ENCODE results near the gene LARP4B. TPM values are rescaled to one million over a fixed set of nuclear protein-coding genes. Genes with fewer than 3 reads are reported as not detected.

LARP4B gene
- polyA plus RNA-seq, 1 of the 3 experiments (the other 2 are of a cell fraction): 23.3 TPM

- CTCF ChIA-PET: no interaction called here
- POLR2A ChIA-PET: no interaction called here
Observed at GRCh38 chr10:953836-954235, 22.3 kb upstream of the LARP4B start.

GRCh38 chr10:949446-949845, 17.9 kb upstream of the LARP4B start:
- H3K9ac ChIP-seq: no peak overlapping the region
- DNase-seq: no peak
- H3K4me2 ChIP-seq: no peak overlapping the region
- H2AFZ ChIP-seq (ENCODE audit: low read depth): no peak overlapping the region
- H3F3A ChIP-seq (replicated peaks; ENCODE audit: insufficient read depth): no peaks in the 10 kb centered on the region
- TF ChIP-seq MXI1 (IDR thresholded peaks at IDR 0.05; ENCODE audit: low read depth, low read length) (no peak), SMC3 (IDR thresholded peaks at IDR 0.05; ENCODE audit: low read depth, low read length) (no peak)
- no peaks in the 10 kb centered on the region for H4K20me1 ChIP-seq (ENCODE audit: insufficient read depth)
- H3K27me3 ChIP-seq (ENCODE audit: insufficient read depth): no peaks in the 10 kb centered on the region
- peaks cover 0 to 1% of the 10 kb centered on the region in 2 experiments; a peak in 1 of 4 replicates for H3K4me1 ChIP-seq (ENCODE audit: control insufficient read depth in 1 of 2, insufficient read depth in 2 of 2, low read depth in 1 of 2, low read length in 1 of 2)
- H3K4me3 ChIP-seq (ENCODE audit: low read depth in 2 of 2, low read length in 1 of 2): no peak overlapping the region
- no peak overlapping the region for H3K27ac ChIP-seq (ENCODE audit: low read depth in 2 of 2, low read length in 1 of 2)
- no peaks in the 10 kb centered on the region for H3K36me3 ChIP-seq (replicated peaks in 1 of 2; ENCODE audit: control insufficient read depth in 1 of 2, insufficient read depth in 2 of 2, low read length in 1 of 2)
- CTCF ChIA-PET: interaction anchor here (0.7 kb wide), 1 partner anchor 153 kb away, joined by 3 read pairs; no protein-coding TSS in a partner anchor
- no peaks in the 10 kb centered on the region for H3K9me3 ChIP-seq
- WGBS (ENCODE audit: low lambda C conversion rate): 69% methylated on average over 9 of the region's 9 CpGs
- no peaks in the 10 kb centered on the region for H3K79me2 ChIP-seq (ENCODE audit: insufficient read depth)
- POLR2A ChIA-PET: no interaction called here
- H3K9me2 ChIP-seq: no peaks in the 10 kb centered on the region

More at GRCh38 chr10:953836-954235, 22.3 kb upstream of the LARP4B start:
- Histone ChIP-seq H4K20me1 (ENCODE audit: insufficient read depth) (no peaks in the 10 kb centered on the region), H2AFZ (ENCODE audit: low read depth) (no peak overlapping the region), H3K27me3 (ENCODE audit: insufficient read depth) (no peaks in the 10 kb centered on the region), H3K4me1 (ENCODE audit: control insufficient read depth in 1 of 2, insufficient read depth in 2 of 2, low read depth in 1 of 2, low read length in 1 of 2) (no peaks in the 10 kb centered on the region), H3K9me2 (no peaks in the 10 kb centered on the region), H3K79me2 (ENCODE audit: insufficient read depth) (no peaks in the 10 kb centered on the region), H3K4me2 (no peak overlapping the region), H3F3A (replicated peaks; ENCODE audit: insufficient read depth) (no peaks in the 10 kb centered on the region), H3K9ac (no peak overlapping the region), H3K9me3 (no peaks in the 10 kb centered on the region), H3K36me3 (replicated peaks in 1 of 2; ENCODE audit: control insufficient read depth in 1 of 2, insufficient read depth in 2 of 2, low read length in 1 of 2) (no peaks in the 10 kb centered on the region), H3K27ac (ENCODE audit: low read depth in 2 of 2, low read length in 1 of 2) (no peak overlapping the region), H3K4me3 (ENCODE audit: low read depth in 2 of 2, low read length in 1 of 2) (no peak overlapping the region)
- 91% methylated on average over 7 of the region's 11 CpGs for WGBS (ENCODE audit: low lambda C conversion rate)
- no peak for TF ChIP-seq RXRA (IDR thresholded peaks at IDR 0.05; ENCODE audit: borderline replicate concordance, low read depth)
- no peak for TF ChIP-seq FOSL2 (IDR thresholded peaks at IDR 0.05; ENCODE audit: borderline replicate concordance, low read depth)
- no peak for TF ChIP-seq TAF1 (IDR thresholded peaks at IDR 0.05; ENCODE audit: borderline replicate concordance, low read depth, low read length)
- TF ChIP-seq MEF2A (IDR thresholded peaks at IDR 0.05; ENCODE audit: borderline replicate concordance, low read depth): no peak
- TF ChIP-seq RAD21 (IDR thresholded peaks at IDR 0.05; ENCODE audit: low read length): no peak
- TF ChIP-seq REST (IDR thresholded peaks at IDR 0.05; ENCODE audit: low read depth, low read length): no peak
- no peak for TF ChIP-seq YY1 (IDR thresholded peaks at IDR 0.05; ENCODE audit: low read depth)
- TF ChIP-seq NRF1 (IDR thresholded peaks at IDR 0.05; ENCODE audit: low read depth, low read length): no peak
- TF ChIP-seq NFIC (IDR thresholded peaks at IDR 0.05; ENCODE audit: borderline replicate concordance): no peak
- TF ChIP-seq GATA2 (CRISPR knock-in tag; IDR thresholded peaks at IDR 0.05): no peak
- TF ChIP-seq MXI1 (IDR thresholded peaks at IDR 0.05; ENCODE audit: low read depth, low read length): no peak
- no peak for DNase-seq
